Sciatic nerve (tissue), 2 donors: ENCODE data around the gene KMT5C. TPM values are rescaled to one million over a fixed set of nuclear protein-coding genes. Genes with fewer than 3 reads are reported as not detected.

Experiments
- ATAC-seq: fragments of 200-7000 bp; cut with Tn5 transposase; one replicate; pipeline ENCODE4 v1.9.1; 2020; ENCODE audit warnings: mild to moderate bottlenecking, moderate library complexity
- DNase-seq: peaks from one replicate; pipeline ENCODE4 v3.0.0-alpha.2; 2020; ENCODE audit warnings: low spot score
- intact Hi-C: fragments of 100-400 bp; cut with DNase I; formaldehyde crosslinking; loops from one replicate; pipeline ENCODE4 v1.14.2; 2022
- total RNA-seq: library from RNA; stranded (reverse); fragmentation: NEBNext Ultra II Directional; extraction: Animal tissue kit (Norgen Biotek cat#: 25700); gene quantifications from one replicate; pipeline ENCODE4 v1.2.1, GENCODE V29; 2021
- donor health status: DM: no; HTN: no; CAD: no.
- donor health status: DM: no; HTN: no; CAD: no.

KMT5C gene
- total RNA-seq, 1 donor from 2014 or later: 18.1 TPM

DNA sequence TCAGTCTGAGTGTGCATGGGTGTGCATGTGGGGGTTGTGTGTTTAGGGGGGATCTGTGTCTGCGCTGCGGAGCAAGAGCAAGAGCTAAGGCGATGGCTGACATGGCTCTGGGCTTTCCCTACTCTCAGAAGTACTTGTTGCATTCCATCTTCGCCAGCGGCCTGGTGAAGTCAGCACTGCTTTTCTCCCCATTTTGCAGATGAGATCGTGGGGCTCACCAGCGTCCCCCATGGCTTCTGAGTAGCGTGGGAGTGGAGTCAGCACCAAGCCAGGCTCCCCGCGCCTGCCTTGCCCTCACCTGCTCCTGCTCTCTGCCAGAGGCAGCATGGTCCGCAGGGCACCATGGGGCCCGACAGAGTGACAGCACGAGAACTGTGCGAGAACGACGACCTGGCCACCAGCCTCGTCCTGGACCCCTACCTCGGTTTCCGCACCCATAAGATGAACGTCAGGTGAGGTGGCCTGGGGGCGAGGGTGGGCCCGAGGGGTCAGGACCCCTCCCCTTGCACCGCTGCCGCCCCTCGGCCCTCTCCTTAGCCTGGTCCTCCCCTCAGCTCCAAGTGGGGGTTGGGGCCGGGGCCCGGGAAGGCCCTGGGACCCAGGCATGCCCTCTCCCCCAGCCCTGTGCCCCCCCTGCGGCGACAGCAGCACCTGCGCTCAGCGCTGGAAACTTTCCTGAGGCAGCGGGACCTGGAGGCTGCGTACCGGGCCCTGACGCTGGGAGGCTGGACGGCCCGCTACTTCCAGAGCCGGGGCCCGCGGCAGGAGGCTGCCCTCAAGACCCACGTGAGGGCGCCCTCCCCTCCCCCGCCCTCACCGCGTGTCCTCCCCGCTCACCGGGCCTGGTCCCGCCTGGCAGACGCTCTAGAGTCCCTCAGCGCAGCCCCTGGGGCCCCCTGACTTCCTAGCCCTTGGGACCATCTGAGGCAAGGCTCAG, 2.2 kb downstream of the KMT5C start:
- intact Hi-C loops: no loop called here
- DNase-seq (no peak), ATAC-seq (no peak)

DNA sequence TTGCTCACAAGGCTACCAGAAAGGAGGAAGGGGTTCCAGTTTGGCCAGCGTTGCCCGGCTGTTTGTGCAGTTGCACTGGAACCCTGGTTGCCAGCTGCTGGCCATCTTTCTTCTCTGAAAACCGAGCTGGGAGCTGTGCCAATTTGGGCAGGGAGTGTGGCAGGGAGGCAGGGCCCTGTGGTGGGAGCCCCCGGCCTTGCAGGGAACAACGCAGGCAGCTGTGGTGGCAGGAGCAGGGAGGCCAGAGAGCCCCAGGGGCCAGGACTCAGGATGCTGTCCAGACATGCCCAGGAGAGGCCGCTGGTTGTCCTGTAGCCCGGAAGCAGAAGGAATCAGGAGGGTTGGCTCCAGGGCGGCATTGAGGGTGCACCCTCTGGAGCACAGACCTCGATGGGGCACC, 4.8 kb downstream of the KMT5C start:
- ATAC-seq (no peak), DNase-seq (no peak)
- intact Hi-C loops: no loop called here

DNA sequence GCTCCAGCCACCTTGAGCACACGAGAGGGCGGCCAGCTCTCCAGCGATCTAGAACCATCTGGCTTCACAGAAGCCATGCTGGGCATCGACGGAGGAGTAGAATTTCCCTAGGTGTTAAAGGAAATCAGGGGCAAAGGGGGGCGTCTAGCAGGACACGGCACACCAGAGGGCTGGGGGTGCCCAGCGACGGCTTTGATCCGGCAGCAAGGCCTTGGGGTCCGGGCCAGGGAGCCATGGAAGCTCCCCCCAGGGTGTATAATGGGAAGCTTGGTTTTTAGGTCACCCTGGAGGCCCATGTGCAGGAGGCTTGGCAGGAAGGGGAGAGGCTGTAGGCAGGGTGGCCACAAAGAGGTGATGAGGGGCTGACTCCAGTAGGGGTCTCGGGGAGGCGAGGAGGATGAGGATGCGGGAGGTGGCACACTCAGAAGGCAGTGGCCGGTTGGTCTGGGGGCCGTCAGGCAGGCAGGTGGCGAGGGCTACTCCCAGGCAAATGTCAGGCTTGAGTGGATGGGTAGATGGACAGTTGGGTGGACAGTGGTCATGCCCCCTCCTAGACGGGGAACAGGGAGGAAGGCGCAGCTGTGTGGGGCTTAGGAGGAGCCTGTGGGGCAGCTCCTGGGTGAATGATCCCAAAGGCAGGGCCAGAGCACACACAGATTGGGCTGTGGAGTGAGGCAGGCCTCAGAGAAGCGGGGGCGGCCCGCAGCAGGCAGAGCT, 5.6 kb downstream of the KMT5C start:
- no peak for ATAC-seq
- intact Hi-C loops: no loop called here

DNA sequence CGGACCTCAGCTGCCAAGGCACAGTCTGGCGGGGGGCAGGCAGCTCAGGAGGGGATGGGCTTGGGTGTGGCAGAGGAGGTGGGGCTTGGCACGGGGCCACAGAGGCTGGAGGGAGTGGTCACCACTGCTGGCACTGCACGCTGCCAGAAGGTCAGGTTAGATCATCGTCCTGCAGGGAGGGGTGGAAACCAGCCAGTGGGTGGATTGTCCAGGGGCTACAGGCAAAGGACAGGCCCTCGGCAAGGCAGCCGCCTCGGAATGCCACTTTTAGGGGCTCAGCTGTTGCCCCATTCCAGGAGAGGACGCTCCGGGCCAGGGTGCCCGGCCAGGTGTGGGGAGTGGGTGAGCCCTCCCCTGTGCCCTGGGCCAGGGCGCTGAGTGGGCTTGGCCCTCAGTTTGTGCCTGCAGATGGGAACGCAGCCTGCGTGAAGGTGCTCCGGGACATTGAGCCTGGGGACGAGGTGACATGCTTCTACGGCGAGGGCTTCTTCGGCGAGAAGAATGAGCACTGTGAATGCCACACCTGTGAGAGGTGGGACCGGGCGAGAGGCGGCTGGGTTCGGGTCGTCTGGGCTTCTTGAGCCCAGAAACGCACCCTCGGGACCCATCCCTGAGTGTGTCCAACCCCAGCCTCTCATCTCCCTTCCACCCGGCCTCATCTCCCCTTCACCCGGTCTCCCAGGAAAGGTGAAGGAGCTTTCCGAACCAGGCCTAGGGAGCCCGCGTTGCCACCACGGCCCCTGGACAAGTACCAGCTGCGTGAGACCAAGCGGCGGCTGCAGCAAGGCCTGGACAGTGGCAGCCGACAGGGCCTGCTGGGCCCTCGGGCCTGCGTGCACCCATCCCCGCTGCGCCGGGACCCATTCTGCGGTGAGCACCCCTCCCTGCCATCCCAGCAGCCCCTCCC, 6.4 kb downstream of the KMT5C start:
- ATAC-seq: peak; percentile 55
- peak; percentile 81 for DNase-seq
- intact Hi-C loops: no loop called here

More for the DNA sequence above, 5.6 kb downstream of the KMT5C start:
- DNase-seq: no peak

GRCh38 chr19:55346725-55347441, 7.2 kb downstream of the KMT5C start:
- no peak for DNase-seq
- ATAC-seq: peak; percentile 23
- intact Hi-C loops: no loop called here

DNA sequence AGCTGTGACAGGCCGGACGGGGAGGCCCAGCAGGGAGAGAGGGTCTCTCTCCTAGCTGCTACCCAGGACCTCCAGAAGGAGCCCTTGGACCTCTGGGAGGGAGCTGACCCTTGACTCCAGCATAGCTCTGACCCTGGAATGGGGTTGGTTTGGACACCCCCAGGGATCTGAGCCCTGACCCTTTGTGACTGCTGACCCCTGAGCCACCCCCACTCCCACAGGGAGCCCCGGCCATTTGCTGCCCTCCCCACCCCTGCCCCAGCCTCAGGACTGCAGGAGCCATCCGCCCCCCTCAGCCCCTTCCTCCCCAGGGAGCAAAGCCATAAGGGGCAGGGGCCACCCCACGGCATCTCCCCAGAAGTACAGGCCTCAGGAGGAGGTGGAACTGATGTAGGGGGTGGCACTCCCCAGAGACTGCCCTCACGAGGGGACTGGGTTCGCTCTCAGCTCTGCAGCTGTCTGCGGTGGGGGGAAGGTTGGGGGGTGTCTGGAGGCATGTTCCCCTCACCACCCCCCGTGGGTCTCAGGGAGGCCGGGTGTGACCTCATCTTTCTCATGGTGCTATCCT, 7.8 kb downstream of the KMT5C start:
- intact Hi-C loops: no loop called here

GRCh38 chr19:55348317-55349034, 8.8 kb downstream of the KMT5C start:
- DNase-seq (no peak), ATAC-seq (no peak)
- intact Hi-C loops: no loop called here

More for the DNA sequence above, 7.8 kb downstream of the KMT5C start:
- DNase-seq: no peak
- no peak for ATAC-seq

DNA sequence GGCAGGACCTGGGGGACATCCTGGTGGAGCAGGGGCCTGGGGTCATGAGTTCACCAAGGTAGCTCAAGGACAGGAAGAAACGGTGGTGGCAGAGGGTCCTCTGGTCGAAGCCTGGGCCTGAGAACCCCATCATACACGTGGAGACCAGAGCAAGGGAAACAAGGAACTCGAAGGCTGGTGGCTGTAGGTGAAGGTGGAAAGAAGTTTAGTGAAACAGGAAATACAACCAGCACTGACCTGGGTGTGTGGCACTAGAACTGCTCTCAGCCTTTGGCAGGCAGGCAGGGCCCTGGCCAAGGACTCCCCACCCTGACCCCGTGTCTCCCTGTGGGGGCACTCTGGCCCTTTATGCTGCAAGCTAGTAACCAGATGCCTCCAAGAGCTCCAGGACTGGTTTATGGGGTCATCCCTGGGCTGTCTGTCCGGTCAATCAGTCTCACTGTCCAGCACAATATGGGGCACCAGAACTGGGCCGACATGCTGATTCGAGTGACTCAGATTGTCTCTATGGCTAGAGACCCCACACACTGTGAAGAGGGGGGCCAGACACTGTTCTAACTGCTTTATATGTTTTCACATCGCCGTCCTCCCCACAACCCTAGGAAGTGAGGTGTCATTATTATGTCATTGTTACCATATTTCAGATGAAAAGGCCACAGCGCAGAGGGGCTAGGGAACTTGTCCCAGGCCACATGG, 11.1 kb downstream of the KMT5C start:
- ATAC-seq (no peak), DNase-seq (no peak)
- intact Hi-C loops: no loop called here

- intact Hi-C loops: no loop called here
- DNase-seq: no peak
- ATAC-seq: no peak
These were observed 12.4 kb downstream of the KMT5C start for GRCh38 chr19:55352040-55352439.

- ATAC-seq: no peak
- DNase-seq: no peak
- intact Hi-C loops: no loop called here
These were observed 13.0 kb downstream of the KMT5C start for GRCh38 chr19:55352549-55353145.

- intact Hi-C loops: no loop called here
- DNase-seq: no peak
These were observed 13.7 kb downstream of the KMT5C start for GRCh38 chr19:55353356-55353802.

GRCh38 chr19:55353803-55354697, 14.4 kb downstream of the KMT5C start:
- intact Hi-C loops: no loop called here
- peak; percentile 78 for DNase-seq
- peak; percentile 89 for ATAC-seq

More at GRCh38 chr19:55353356-55353802, 13.7 kb downstream of the KMT5C start:
- ATAC-seq: no peak

DNA sequence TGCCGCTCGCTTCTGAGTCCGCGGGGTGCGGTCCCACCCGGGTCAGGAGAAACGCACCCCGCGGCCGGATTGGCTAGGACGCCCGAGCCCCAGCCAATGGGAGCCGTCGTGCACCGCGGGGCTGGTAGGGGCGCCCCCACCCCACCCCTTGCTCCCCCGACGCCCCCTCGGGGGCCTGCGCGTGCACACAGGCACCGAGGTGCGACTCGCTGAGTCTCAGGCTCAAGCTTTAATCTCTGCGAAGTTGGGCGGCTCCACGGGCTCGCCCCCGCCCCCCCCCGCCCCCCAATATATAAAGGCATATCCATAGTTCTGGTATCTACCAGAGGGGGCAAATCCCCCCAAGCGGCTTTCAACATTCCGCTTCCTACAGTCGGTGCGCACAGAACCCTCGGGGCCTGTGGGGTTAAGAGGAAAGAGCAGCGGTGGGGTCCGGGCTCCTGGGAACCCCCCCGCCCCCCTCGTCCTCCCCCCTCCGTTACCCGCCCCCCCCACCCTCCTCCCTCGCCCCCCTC, 15.1 kb downstream of the KMT5C start, which contains the start of gene COX6B2:
COX6B2 (minus strand) TSS at position 22 of the 515 bp plus-strand sequence. CDS start 198 bp downstream, outside the sequence.
- ATAC-seq: no peak

DNA sequence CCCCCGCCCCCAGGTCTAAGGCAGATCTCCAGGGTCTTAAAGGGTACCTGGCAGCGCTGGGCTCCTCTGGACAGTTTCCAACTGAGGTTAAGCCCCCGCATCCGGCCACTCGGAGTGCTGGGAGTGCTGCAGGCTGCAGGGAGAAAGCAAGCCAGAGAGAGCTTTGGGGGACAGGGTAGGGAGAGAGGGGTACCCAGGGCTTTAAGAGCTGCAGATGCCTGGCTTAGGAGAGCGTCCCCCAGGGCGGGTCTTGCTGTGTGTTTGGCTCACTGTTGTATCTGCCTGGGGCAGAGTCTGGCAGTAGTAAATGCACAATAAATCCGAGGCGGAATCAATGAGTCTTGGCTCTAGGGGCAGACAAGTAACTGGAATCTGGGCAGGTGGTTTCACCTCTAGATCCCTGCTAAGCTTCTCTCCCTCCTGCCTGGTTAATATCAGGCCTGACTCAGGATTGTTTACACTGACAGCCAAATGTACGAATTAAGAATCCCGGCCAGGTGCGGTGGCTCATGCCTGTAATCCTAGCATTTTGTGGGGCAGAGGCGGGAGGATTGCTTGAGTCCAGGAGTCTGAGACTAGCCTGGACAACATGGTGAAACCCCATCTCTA, 15.6 kb downstream of the KMT5C start:
- ATAC-seq: no peak
- intact Hi-C loops: no loop called here
- no peak for DNase-seq

More for the DNA sequence above, 15.1 kb downstream of the KMT5C start, which contains the start of gene COX6B2:
- no peak for DNase-seq
- intact Hi-C loops: no loop called here

DNA sequence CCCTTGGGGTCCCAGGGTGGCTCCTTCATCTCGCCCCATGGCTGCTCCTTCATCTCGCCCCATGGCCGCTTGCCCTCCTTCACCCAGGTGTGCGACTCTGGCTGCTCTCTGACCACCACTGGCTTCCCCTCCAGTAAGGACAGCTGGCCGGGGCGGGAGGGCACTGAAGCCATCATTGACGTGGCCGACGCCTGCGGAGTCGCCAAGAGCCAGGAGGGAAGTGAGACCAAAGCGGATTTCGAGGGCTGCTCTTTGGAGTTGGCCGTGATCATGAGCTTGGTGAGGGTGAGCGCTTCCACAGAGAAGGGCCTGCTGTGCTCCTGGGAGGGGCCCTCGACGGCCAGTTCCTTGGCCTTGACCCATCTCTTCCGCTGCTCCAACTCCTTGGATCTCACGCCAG, 18.8 kb downstream of the KMT5C start:
- DNase-seq: no peak

More for the DNA sequence above, 18.8 kb downstream of the KMT5C start:
- intact Hi-C loops: no loop called here
- ATAC-seq: no peak
